ENCODE data around the gene STING1.

Gene STING1

GRCh38 chr5:139470821-139471300 lies 11.7 kb downstream of the STING1 start, which contains the start of gene SMIM33:
TSS of gene SMIM33 (plus strand) at chr5:139471004. CDS start at chr5:139471122, 118 bp downstream.
- in situ Hi-C loops (cut with HindIII; ENCODE audit: low sequenced_read_pairs), result no loop called here

- in situ Hi-C loops (cut with HindIII; ENCODE audit: low sequenced_read_pairs), result no loop called here
Measured at GRCh38 chr5:139468421-139468931, 14.1 kb downstream of the STING1 start.

- in situ Hi-C loops (cut with HindIII; ENCODE audit: low sequenced_read_pairs), result no loop called here
Measured at GRCh38 chr5:139462586-139463276, 19.8 kb downstream of the STING1 start, which contains the start of gene ECSCR. TSS of gene ECSCR (minus strand) at chr5:139462743. CDS start at chr5:139462670, 73 bp downstream.

- in situ Hi-C loops (cut with HindIII; ENCODE audit: low sequenced_read_pairs), result no loop called here
Measured at GRCh38 chr5:139461698-139462097, 20.9 kb downstream of the STING1 start.

- in situ Hi-C loops (cut with HindIII; ENCODE audit: low sequenced_read_pairs), result no loop called here
Measured at GRCh38 chr5:139461176-139461575, 21.4 kb downstream of the STING1 start.

GRCh38 chr5:139460455-139460854 lies 22.1 kb downstream of the STING1 start:
- in situ Hi-C loops (cut with HindIII; ENCODE audit: low sequenced_read_pairs), result no loop called here

GRCh38 chr5:139459451-139459934 lies 23.1 kb downstream of the STING1 start:
- in situ Hi-C loops (cut with HindIII; ENCODE audit: low sequenced_read_pairs), result no loop called here

- in situ Hi-C loops (cut with HindIII; ENCODE audit: low sequenced_read_pairs), result no loop called here
Measured at GRCh38 chr5:139458580-139459407, 23.8 kb downstream of the STING1 start.

- in situ Hi-C loops (cut with HindIII; ENCODE audit: low sequenced_read_pairs), result no loop called here
Measured at GRCh38 chr5:139457653-139458306, 24.8 kb downstream of the STING1 start.

- in situ Hi-C loops (cut with HindIII; ENCODE audit: low sequenced_read_pairs), result no loop called here
Measured at GRCh38 chr5:139457241-139457640, 25.3 kb downstream of the STING1 start.

GRCh38 chr5:139456776-139457175 lies 25.8 kb downstream of the STING1 start:
- in situ Hi-C loops (cut with HindIII; ENCODE audit: low sequenced_read_pairs), result no loop called here

GRCh38 chr5:139454568-139455290 lies 27.8 kb downstream of the STING1 start:
- in situ Hi-C loops (cut with HindIII; ENCODE audit: low sequenced_read_pairs), result no loop called here

- in situ Hi-C loops (cut with HindIII; ENCODE audit: low sequenced_read_pairs), result no loop called here
Measured at GRCh38 chr5:139453683-139454567, 28.6 kb downstream of the STING1 start.

GRCh38 chr5:139451878-139452660 lies 30.5 kb downstream of the STING1 start:
- in situ Hi-C loops (cut with HindIII; ENCODE audit: low sequenced_read_pairs), result no loop called here

- in situ Hi-C loops (cut with HindIII; ENCODE audit: low sequenced_read_pairs), result no loop called here
Measured at GRCh38 chr5:139451176-139451575, 31.4 kb downstream of the STING1 start.

- in situ Hi-C loops (cut with HindIII; ENCODE audit: low sequenced_read_pairs), result loop anchor here (25.0 kb wide), 1 partner anchor 140 kb away; no protein-coding TSS in a partner anchor
Measured at GRCh38 chr5:139446956-139447779, 35.4 kb downstream of the STING1 start.
